ENCODE results near the gene MRPS27. TPM values are rescaled to one million over a fixed set of nuclear protein-coding genes. Genes with fewer than 3 reads are reported as not detected.

MRPS27 gene
- total and polyA plus RNA-seq, 2 of the 4 experiments (the other 2 are of a cell fraction): 46.9 to 90.5 TPM

GRCh38 chr5:72232838-72233237, 87.2 kb downstream of the MRPS27 start:
- Histone ChIP-seq H3K4me1 (ENCODE audit: control insufficient read depth, insufficient read depth, low read length) (peaks cover 4% of the 10 kb centered on the region; the same call in 1 of the 2 replicates), H3K23ac (ENCODE audit: low read depth, low read length) (no peak overlapping the region), H3K79me1 (ENCODE audit: low read depth in 1 of 2, low read length in 2 of 2) (peaks cover 18 to 19% of the 10 kb centered on the region in 2 experiments), H4K91ac (ENCODE audit: insufficient read depth, low read depth, low read length) (no peak overlapping the region), H3K18ac (ENCODE audit: low read depth, low read length) (no peak overlapping the region), H3K9me1 (ENCODE audit: insufficient read depth, low read length) (peaks cover 2% of the 10 kb centered on the region; the same call in 1 of the 2 replicates), H3K27ac (ENCODE audit: insufficient read depth, low read length) (no peak overlapping the region), H2AFZ (replicated peaks; ENCODE audit: low read length, poor library complexity) (no peak overlapping the region), H2AK5ac (ENCODE audit: low read depth, low read length) (no peak overlapping the region), H3K4me3 (ENCODE audit: insufficient read depth, low read depth, low read length) (no peak overlapping the region), H2BK5ac (ENCODE audit: low read depth, low read length, poor library complexity, severe bottlenecking) (no peak overlapping the region), H3K9ac (ENCODE audit: low read depth, low read length) (no peak overlapping the region), H3K4me2 (ENCODE audit: low read depth, low read length) (no peak overlapping the region), H2BK120ac (ENCODE audit: low read depth, low read length) (no peak overlapping the region), H3K9me3 (ENCODE audit: control insufficient read depth, insufficient read depth, low read length) (no peaks in the 10 kb centered on the region), H2BK15ac (ENCODE audit: low read depth, low read length) (no peak overlapping the region), H3K36me3 (ENCODE audit: control insufficient read depth, insufficient read depth, low read length) (peaks cover 4% of the 10 kb centered on the region), H3K14ac (replicated peaks; ENCODE audit: low read depth, low read length) (no peak overlapping the region), H3K4ac (ENCODE audit: low read depth, low read length) (no peak overlapping the region), H2AK9ac (replicated peaks; ENCODE audit: low read depth, low read length, poor library complexity) (no peak overlapping the region), H3K27me3 (ENCODE audit: control insufficient read depth, insufficient read depth, low read length) (no peaks in the 10 kb centered on the region), H3K56ac (ENCODE audit: extremely low read depth, insufficient read depth, low read length) (no peak overlapping the region), H2BK20ac (ENCODE audit: low read depth, low read length) (no peak overlapping the region), H4K5ac (ENCODE audit: low read depth, low read length) (no peak overlapping the region), H4K8ac (ENCODE audit: low read depth in 2 of 2, low read length in 2 of 2) (no peak overlapping the region), H4K20me1 (ENCODE audit: insufficient read depth, low read length) (no peaks in the 10 kb centered on the region)
- no CpG with 5 or more reads among the region's 2 CpGs for WGBS, 2 experiments (ENCODE audit: extremely low coverage in 2 of 2, insufficient read length in 1 of 2)
- POLR2A ChIA-PET (ENCODE audit: unreplicated experiment): no interaction called here
- no peak for ATAC-seq (ENCODE audit: low read depth)
- BruUV-seq (replicated peaks): no TSS peak
- TF ChIP-seq USF2 (IDR thresholded peaks at IDR 0.05; ENCODE audit: low read depth, low read length) (no peak), MAZ (IDR thresholded peaks at IDR 0.05; ENCODE audit: borderline replicate concordance, low read depth, low read length) (no peak), FOS (IDR thresholded peaks at IDR 0.05; ENCODE audit: low read depth, low read length) (no peak), ELK1 (IDR thresholded peaks at IDR 0.05; ENCODE audit: borderline replicate concordance, low read depth, low read length) (no peak), BHLHE40 (IDR thresholded peaks at IDR 0.05; ENCODE audit: low read depth, low read length) (no peak), RAD21 (IDR thresholded peaks at IDR 0.05; ENCODE audit: low read length) (no peak), NFE2L2 (IDR thresholded peaks at IDR 0.05; ENCODE audit: low read depth, low read length) (no peak), SMC3 (IDR thresholded peaks at IDR 0.05; ENCODE audit: low read depth, low read length) (no peak), CHD1 (IDR thresholded peaks at IDR 0.05; ENCODE audit: low read depth, low read length) (no peak), CEBPB (IDR thresholded peaks at IDR 0.05; ENCODE audit: low read depth, low read length) (no peak), RFX5 (IDR thresholded peaks at IDR 0.05; ENCODE audit: low read depth, low read length) (no peak), MXI1 (IDR thresholded peaks at IDR 0.05; ENCODE audit: borderline replicate concordance, low read depth, low read length) (no peak), MAFK (IDR thresholded peaks at IDR 0.05; ENCODE audit: low read depth, low read length) (no peak)
- TF ChIP-seq, protein P1, sequence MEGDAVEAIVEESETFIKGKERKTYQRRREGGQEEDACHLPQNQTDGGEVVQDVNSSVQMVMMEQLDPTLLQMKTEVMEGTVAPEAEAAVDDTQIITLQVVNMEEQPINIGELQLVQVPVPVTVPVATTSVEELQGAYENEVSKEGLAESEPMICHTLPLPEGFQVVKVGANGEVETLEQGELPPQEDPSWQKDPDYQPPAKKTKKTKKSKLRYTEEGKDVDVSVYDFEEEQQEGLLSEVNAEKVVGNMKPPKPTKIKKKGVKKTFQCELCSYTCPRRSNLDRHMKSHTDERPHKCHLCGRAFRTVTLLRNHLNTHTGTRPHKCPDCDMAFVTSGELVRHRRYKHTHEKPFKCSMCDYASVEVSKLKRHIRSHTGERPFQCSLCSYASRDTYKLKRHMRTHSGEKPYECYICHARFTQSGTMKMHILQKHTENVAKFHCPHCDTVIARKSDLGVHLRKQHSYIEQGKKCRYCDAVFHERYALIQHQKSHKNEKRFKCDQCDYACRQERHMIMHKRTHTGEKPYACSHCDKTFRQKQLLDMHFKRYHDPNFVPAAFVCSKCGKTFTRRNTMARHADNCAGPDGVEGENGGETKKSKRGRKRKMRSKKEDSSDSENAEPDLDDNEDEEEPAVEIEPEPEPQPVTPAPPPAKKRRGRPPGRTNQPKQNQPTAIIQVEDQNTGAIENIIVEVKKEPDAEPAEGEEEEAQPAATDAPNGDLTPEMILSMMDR (conservative IDR thresholded peaks at IDR 0.05; ENCODE audit: low read depth, low read length): no peak
- dilution Hi-C loops (cut with HindIII; ENCODE audit: low sequenced_read_pairs, unreplicated experiment) (no loop called here), intact Hi-C loops (cut with micrococcal nuclease) (no loop called here), in situ Hi-C loops (cut with MboI; ENCODE audit: low sequenced_read_pairs) (no loop called here)
- CTCF ChIA-PET: interaction anchor here (1.1 kb wide), 1 partner anchor 76 kb away, joined by 3 read pairs; no protein-coding TSS in a partner anchor
- DNase-seq: no peak
